ENCODE data around the gene BID. TPM values are rescaled to one million over a fixed set of nuclear protein-coding genes. Genes with fewer than 3 reads are reported as not detected.

The BID gene
- total RNA-seq, 1 experiment from 2014 or later, result 66.7 TPM

DNA sequence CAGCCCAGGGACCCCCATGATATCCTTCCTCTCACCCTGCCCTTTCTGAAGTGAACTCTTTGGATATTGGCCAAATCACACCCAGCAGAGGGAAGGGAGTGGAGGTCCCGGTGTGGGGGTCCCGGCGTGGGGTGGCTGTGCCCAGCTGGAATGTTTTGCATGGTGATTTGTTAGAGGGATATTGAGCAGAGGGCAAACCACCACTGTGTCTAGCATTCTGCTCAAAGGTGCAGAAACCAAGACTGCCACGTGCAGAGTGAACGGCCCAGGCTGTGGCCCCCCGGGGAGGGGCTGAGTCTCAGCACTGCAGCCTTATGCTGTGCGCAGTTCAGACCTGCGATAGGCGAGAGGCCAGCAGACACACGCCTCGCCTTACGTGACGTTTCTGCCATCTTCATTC lies 7.9 kb upstream of the BID start:
- DNase-seq (ENCODE audit: low read depth, low spot score) (no peak), ATAC-seq (no peak)
- in situ Hi-C loops (cut with HindIII; ENCODE audit: low pct_unique_long_range_greater_than_20kb, low sequenced_read_pairs), result no loop called here
- H3K27ac ChIP-seq (ENCODE audit: low read length), result no peak overlapping the region
- intact Hi-C loops (cut with micrococcal nuclease; ENCODE audit: unreplicated experiment), result loop anchor here (5.0 kb wide), 1 partner anchor 40 kb away; no protein-coding TSS in a partner anchor
- no peaks in the 10 kb centered on the region for H3K36me3 ChIP-seq (ENCODE audit: control insufficient read depth, insufficient read depth, low read length)
- CTCF ChIA-PET, result interaction anchor here (1.4 kb wide), 1 partner anchor 39 kb away, joined by 4 read pairs; no protein-coding TSS in a partner anchor
- TF ChIP-seq, protein P1, sequence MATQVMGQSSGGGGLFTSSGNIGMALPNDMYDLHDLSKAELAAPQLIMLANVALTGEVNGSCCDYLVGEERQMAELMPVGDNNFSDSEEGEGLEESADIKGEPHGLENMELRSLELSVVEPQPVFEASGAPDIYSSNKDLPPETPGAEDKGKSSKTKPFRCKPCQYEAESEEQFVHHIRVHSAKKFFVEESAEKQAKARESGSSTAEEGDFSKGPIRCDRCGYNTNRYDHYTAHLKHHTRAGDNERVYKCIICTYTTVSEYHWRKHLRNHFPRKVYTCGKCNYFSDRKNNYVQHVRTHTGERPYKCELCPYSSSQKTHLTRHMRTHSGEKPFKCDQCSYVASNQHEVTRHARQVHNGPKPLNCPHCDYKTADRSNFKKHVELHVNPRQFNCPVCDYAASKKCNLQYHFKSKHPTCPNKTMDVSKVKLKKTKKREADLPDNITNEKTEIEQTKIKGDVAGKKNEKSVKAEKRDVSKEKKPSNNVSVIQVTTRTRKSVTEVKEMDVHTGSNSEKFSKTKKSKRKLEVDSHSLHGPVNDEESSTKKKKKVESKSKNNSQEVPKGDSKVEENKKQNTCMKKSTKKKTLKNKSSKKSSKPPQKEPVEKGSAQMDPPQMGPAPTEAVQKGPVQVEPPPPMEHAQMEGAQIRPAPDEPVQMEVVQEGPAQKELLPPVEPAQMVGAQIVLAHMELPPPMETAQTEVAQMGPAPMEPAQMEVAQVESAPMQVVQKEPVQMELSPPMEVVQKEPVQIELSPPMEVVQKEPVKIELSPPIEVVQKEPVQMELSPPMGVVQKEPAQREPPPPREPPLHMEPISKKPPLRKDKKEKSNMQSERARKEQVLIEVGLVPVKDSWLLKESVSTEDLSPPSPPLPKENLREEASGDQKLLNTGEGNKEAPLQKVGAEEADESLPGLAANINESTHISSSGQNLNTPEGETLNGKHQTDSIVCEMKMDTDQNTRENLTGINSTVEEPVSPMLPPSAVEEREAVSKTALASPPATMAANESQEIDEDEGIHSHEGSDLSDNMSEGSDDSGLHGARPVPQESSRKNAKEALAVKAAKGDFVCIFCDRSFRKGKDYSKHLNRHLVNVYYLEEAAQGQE (IDR thresholded peaks at IDR 0.05; ENCODE audit: insufficient read depth in 1 of 2, low read depth in 2 of 2, low read length in 1 of 2), result no peak
- TF ChIP-seq SIN3A (IDR thresholded peaks at IDR 0.05; ENCODE audit: borderline replicate concordance, insufficient read depth, low read depth, low read length) (no peak), POLR2AphosphoS5 (IDR thresholded peaks at IDR 0.05; ENCODE audit: low read depth, low read length) (no peak), TCF7L2 (IDR thresholded peaks at IDR 0.05; ENCODE audit: low read depth, low read length) (no peak)
- TF ChIP-seq, protein P2, sequence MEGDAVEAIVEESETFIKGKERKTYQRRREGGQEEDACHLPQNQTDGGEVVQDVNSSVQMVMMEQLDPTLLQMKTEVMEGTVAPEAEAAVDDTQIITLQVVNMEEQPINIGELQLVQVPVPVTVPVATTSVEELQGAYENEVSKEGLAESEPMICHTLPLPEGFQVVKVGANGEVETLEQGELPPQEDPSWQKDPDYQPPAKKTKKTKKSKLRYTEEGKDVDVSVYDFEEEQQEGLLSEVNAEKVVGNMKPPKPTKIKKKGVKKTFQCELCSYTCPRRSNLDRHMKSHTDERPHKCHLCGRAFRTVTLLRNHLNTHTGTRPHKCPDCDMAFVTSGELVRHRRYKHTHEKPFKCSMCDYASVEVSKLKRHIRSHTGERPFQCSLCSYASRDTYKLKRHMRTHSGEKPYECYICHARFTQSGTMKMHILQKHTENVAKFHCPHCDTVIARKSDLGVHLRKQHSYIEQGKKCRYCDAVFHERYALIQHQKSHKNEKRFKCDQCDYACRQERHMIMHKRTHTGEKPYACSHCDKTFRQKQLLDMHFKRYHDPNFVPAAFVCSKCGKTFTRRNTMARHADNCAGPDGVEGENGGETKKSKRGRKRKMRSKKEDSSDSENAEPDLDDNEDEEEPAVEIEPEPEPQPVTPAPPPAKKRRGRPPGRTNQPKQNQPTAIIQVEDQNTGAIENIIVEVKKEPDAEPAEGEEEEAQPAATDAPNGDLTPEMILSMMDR (IDR thresholded peaks at IDR 0.05), result no peak
- BruUV-seq (replicated peaks), result no TSS peak
- H3K4me1 ChIP-seq (ENCODE audit: control insufficient read depth, insufficient read depth, low read length), result peaks cover 14% of the 10 kb centered on the region
- H3K4me3 ChIP-seq (ENCODE audit: low read depth in 2 of 2, low read length in 2 of 2), result no peak overlapping the region
- H3K9me3 ChIP-seq (ENCODE audit: control insufficient read depth, insufficient read depth, low read depth, low read length), result no peaks in the 10 kb centered on the region
- POLR2A ChIA-PET, result no interaction called here
- no peaks in the 10 kb centered on the region for H3K27me3 ChIP-seq (ENCODE audit: control insufficient read depth, insufficient read depth, low read length)

DNA sequence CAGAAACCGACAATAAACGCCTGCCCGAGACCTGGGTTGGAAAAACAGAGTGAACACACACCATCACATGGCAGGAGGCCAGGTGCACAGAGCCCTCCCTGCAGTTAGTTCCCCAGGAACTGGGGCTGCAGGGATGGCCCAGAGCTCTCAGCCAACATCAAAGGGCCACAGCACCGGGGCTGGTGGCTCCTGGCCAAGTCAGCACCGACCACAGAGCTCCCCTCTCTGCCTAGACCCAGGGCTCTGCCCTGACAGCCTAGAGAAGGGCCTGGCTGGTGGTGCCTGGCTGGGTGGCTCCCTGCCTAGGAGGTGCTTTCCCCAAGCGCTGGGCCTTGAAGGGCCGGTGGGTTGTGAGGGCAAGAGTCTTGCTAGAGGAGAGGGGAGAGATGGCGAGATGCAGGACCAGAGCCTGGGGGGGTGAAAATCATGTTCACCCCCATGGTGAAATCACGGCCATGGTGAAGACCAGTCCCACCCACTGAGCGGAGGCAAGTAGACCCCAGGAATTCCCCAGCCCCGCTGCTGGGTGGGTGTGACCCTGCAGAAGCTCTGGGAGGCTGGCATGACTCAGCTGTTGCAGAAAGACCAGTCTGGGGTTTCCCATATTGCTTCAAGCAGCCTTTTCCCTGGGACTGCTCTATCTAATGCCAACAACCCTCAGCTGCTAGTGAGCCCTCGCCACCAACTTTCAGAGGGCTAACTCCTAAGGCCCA lies 7.2 kb upstream of the BID start:
- ChIA-PET POLR2A (interaction anchor here (0.6 kb wide), 1 partner anchor 94 kb away, joined by 3 read pairs; no protein-coding TSS in a partner anchor), CTCF (interaction anchor here (1.4 kb wide), 1 partner anchor 38 kb away, joined by 4 read pairs; no protein-coding TSS in a partner anchor)
- Histone ChIP-seq H3K9me3 (ENCODE audit: control insufficient read depth, insufficient read depth, low read depth, low read length) (no peaks in the 10 kb centered on the region), H3K4me1 (ENCODE audit: control insufficient read depth, insufficient read depth, low read length) (peaks cover 15% of the 10 kb centered on the region), H3K4me3 (ENCODE audit: low read depth in 2 of 2, low read length in 2 of 2) (no peak overlapping the region), H3K36me3 (ENCODE audit: control insufficient read depth, insufficient read depth, low read length) (no peaks in the 10 kb centered on the region), H3K27ac (ENCODE audit: low read length) (peak overlapping the region; percentile 29; the same call in 1 of the 2 replicates), H3K27me3 (ENCODE audit: control insufficient read depth, insufficient read depth, low read length) (no peaks in the 10 kb centered on the region)
- TF ChIP-seq SIN3A (IDR thresholded peaks at IDR 0.05; ENCODE audit: borderline replicate concordance, insufficient read depth, low read depth, low read length) (no peak), POLR2AphosphoS5 (IDR thresholded peaks at IDR 0.05; ENCODE audit: low read depth, low read length) (no peak), TCF7L2 (IDR thresholded peaks at IDR 0.05; ENCODE audit: low read depth, low read length) (peak; percentile 80)
- in situ Hi-C loops (cut with HindIII; ENCODE audit: low pct_unique_long_range_greater_than_20kb, low sequenced_read_pairs), result no loop called here
- no peak for DNase-seq (ENCODE audit: low read depth, low spot score)
- no TSS peak for BruUV-seq (replicated peaks)
- ATAC-seq, result peak; percentile 46; the same call in 1 of the 2 replicates
- intact Hi-C loops (cut with micrococcal nuclease; ENCODE audit: unreplicated experiment), result loop anchor here (5.0 kb wide), 1 partner anchor 39 kb away; no protein-coding TSS in a partner anchor
